LHCN-M2 (cell line): ENCODE measurements around the gene CSAG3. TPM values are rescaled to one million over a fixed set of nuclear protein-coding genes. Genes with fewer than 3 reads are reported as not detected.
"Not testable (repeated sequence)": the region's sequence is repeated elsewhere in the genome, so short reads cannot be mapped to it uniquely, and the experiment has no call there.

Experiments used
- DNase-seq: peaks from one replicate; pipeline ENCODE4 v3.0.0-alpha.2; 2012; ENCODE audit warnings: low read depth
- polyA plus RNA-seq: library from polyadenylated mRNA; unstranded; fragments of >200 nt; gene quantifications from one replicate; pipeline ENCODE4 v1.2.1, GENCODE V29; 2012; ENCODE audit warnings: missing spikeins
- total RNA-seq: library from RNA; depleted of rRNA; stranded (reverse); fragments of >200 nt; gene quantifications from 2 replicates; pipeline ENCODE4 v1.2.3, GENCODE V29; 2014; rRNA removed

The CSAG3 gene
- not detected in 2 replicates for total RNA-seq
- polyA plus RNA-seq: not detected

- not testable (repeated sequence) for DNase-seq
Measured at GRCh38 chrX:152758918-152759317, at the start of gene CSAG3. CSAG3 (plus strand) TSS chrX:152759218.

DNA sequence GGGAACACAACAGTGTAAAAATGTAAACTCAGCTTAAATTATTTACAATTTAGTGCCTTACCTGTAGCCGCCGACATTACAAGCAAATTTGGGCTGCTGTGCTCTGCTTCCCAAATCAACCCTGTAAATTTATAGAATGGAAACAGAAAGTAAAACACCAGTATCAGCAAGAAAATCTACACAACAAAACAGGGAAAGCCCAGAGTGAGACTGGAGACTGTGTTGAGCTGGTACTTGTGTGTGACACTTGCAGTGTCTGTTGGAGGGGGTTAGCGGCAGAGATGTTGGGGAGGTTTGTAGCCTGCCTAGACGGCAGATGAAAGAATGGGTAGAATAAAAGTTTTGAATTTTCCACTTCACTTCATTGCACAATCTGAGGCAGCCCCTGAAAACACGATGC lies 45.8 kb upstream of the CSAG3 start:
- not testable (repeated sequence) for DNase-seq

GRCh38 chrX:152713815-152714787 lies 44.9 kb upstream of the CSAG3 start, which contains the start of gene MAGEA2B:
MAGEA2B (plus strand) TSS chrX:152714628; CDS start chrX:152717107, 2,479 bp downstream.
- DNase-seq: not testable (repeated sequence)

DNA sequence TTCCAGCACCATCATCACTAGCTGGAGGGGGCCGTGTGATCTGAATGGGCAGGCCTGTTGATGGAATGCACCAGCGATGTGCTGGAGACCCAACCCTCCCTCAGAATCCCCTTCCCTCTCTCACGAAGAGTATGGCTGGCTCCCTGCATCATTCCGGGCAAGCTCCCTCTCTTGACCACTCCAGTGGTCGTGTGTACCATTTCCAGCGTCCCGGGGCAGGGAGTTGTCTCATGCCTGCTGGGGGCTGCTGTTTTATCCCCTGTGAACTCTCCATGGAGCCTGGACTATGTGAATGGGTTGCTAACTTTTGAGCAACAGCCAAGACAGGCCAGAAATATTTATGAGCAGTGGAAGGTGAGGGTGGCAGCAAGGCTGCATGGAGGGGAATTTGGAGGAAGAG lies 33.6 kb upstream of the CSAG3 start:
- no peak for DNase-seq

- no peak for DNase-seq
Measured at GRCh38 chrX:152733261-152733975, 25.6 kb upstream of the CSAG3 start, which contains the start of the genes CSAG1 and MAGEA12. CSAG1 (minus strand) TSS chrX:152733721; CDS start chrX:152732460, 1,261 bp downstream. MAGEA12 (plus strand) TSS chrX:152733757; CDS start chrX:152736162, 2,405 bp downstream.

DNA sequence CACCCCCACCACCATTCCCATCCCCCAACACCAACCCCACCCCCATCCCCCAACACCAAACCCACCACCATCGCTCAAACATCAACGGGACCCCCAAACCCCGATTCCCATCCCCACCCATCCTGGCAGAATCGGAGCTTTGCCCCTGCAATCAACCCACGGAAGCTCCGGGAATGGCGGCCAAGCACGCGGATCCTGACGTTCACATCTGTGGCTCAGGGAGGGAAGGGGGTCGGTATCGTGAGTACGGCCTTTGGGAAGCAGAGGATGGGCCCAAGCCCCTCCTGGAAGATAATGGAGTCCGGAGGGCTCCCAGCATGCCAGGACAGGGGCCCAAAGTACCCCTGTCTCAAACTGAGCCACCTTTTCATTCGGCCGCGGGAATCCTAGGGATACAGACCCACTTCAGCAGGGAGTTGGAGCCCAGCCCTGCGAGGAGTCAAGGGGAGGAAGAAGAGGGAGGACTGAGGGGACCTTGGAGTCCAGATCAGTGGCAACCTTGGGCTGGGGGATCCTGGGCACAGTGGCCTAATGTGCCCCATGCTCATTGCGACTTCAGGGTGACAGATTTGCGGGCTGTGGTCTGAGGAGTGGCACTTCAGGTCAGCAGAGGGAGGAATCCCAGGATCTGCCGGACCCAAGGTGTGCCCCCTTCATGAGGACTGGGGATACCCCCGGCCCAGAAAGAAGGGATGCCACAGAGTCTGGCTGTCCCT lies 24.7 kb upstream of the CSAG3 start:
- not testable (repeated sequence) for DNase-seq

DNA sequence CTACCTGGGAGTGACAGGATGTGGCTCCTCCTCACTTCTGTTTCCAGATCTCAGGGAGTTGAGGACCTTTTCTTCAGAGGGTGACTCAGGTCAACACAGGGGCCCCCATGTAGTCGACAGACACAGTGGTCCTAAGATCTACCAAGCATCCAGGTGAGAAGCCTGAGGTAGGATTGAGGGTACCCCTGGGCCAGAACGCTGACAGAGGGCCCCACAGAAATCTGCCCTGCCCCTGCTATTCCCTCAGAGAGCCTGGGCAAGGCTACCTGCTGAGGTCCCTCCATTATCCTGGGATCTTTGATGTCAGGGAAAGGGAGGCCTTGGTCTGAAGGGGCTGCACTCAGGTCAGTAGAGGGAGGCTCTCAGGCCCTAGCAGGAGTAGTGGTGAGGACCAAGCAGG lies 23.9 kb upstream of the CSAG3 start:
- DNase-seq: no peak

DNA sequence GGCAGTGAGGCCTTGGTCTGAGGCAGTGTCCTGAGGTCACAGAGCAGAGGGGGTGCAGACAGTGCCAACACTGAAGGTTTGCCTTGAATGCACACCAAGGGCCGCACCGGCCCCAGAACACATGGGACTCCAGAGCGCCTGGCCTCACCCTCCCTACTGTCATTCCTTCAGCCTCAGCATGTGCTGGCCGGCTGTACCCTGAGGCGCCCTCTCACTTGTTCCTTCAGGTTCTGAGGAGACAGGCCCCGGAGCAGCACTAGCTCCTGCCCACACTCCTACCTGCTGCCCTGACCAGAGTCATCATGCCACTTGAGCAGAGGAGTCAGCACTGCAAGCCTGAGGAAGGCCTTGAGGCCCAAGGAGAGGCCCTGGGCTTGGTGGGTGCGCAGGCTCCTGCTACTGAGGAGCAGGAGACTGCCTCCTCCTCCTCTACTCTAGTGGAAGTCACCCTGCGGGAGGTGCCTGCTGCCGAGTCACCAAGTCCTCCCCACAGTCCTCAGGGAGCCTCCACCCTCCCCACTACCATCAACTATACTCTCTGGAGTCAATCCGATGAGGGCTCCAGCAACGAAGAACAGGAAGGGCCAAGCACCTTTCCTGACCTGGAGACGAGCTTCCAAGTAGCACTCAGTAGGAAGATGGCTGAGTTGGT lies 23.0 kb upstream of the CSAG3 start:
- no peak for DNase-seq

- DNase-seq: not testable (repeated sequence)
Measured at GRCh38 chrX:152736528-152736927, 22.5 kb upstream of the CSAG3 start.

DNA sequence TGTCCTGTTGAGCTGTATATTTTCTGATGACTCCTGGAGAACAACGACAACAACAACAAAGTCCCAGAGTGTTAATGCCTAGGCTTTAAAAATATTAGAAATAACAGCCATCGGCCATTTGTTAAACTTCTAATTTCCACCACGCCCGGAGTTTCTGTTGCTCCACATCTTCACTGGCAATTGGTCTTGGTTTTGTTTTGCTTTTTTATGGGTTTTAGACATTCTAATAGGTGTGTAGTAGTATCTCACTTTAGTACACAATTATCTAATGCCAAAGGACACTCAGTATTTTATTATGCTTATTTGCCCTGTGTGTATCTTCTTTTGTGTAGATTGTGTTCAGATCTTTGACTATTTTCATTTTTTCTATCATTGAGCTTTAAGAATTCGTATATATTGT lies 20.5 kb upstream of the CSAG3 start:
- DNase-seq: no peak

DNA sequence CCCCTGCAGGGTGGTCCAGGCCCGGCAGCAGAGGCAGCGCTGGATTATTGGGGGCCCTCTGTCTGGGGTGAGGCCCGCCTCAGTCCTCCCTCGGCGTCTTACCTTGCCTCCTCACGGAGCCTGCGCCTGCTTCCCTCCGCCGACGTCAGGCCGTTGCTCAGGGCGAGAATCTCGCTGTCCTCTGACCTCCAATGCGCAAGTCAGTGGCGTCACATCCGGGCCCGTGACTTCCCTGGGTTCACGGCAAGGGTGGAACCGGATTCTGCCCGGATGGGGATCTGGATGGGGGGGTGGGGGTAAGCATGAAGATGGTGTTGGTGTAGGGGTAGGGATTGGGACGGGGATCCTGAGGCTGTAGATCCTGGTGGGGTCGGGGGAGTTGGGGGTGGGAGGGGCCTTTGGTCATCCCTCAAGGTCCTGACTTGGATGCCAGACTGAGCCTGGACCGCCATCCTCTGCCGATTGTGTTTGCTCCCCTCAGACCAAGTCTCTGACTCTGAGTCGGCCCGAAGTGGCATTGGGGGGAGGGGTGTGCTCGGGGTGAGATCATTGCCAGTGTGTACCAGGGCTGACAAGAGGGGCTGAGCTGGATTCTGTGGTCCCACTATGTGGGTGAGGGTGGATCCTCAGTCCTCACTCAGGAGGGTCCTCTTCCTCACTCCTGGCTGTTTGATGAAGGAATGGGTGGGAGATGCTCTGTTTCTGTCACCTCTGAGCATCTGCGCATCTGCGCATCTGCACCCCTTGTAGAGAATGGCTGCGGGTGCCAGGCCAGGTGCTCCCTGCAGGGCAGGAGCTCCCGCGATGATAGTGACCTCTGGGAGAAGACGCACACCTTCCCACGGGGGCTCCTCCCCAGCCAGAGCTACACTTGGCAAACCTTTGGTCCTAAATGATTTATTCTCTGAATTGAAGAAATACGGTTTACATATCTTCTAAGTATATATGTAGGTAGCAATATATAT lies 5.0 kb upstream of the CSAG3 start, which contains the start of gene MAGEA2:
MAGEA2 (minus strand) TSS at position 157 of the 965 bp plus-strand sequence. CDS start 2,479 bp downstream, outside the sequence.
- DNase-seq: not testable (repeated sequence)

GRCh38 chrX:152754871-152755270 lies 4.1 kb upstream of the CSAG3 start:
- not testable (repeated sequence) for DNase-seq

DNA sequence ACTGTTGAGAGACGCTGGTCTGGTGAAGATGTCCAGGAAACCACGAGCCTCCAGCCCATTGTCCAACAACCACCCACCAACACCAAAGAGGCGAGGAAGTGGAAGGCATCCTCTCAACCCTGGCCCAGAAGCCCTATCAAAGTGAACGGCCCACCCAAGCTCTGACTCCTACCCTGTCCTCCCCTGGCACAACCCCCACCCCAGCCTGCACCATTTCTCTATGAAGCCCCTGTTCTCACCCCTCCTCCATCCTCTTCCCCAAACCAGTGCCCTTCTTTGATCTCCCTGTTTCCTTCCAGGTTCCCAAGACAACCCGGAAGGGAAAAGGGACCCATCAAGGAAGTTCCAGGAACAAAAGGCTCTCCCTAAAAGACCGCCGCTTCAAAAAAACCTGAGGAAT lies 526 bp downstream of the CSAG3 start:
- not testable (repeated sequence) for DNase-seq

- DNase-seq: not testable (repeated sequence)
Measured at GRCh38 chrX:152761582-152761981, 2.6 kb downstream of the CSAG3 start.

DNA sequence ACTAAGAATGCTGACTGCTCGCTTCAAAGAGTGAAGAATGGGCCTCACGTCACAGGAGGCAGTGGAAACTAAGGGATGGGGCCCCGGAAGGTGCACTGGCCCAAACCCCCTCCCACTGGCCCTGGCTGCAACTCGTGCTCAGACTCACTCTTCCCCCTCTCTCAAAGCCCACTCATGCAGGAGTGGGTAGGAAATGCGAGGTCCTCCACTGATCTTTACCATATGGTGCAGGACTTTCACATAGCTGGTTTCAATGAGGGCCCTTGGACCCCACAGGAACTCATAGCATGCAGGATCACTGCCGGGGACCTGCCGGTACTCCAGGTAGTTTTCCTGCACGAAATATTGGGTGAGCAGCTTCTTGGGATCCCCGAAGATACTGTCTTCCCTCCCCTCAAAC lies 7.5 kb downstream of the CSAG3 start:
- DNase-seq: not testable (repeated sequence)

DNA sequence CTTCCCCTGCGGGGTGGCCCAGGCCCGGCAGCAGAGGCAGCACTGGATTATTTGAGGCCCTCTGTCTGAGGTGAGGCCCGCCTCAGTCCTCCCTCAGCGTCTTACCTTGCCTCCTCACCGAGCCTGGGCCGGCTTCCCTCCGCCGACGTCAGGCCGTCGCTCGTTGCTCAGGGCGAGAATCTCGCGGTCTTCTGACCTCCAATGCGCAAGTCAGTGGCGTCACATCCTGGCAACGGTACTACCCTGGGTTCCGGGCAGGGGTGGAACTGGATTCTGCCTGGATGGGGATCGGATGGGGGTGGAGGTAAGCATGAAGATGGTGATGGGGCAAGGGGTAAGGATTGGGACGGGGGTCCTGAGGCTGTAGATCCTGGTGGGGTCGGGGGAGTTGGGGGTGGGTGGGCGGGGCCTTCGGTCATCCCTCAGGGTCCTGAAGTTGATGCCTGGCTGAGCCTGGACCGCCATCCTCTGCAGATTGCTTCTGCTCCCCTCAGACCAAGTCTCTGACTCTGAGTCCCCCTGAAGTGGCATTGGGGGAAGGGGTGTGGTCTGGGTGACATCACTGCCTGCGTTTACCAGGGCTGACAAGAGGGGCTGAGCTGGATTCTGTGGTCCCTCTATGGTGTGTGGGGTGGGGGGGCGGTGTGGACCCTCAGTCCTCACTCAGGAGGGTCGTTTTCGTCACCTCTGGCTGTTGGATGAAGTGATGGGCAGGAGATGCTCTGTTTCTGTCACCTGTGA lies 10.7 kb downstream of the CSAG3 start, which contains the start of gene MAGEA6:
MAGEA6 (minus strand) TSS at position 141 of the 741 bp plus-strand sequence. CDS start 2,039 bp downstream, outside the sequence.
- not testable (repeated sequence) for DNase-seq

DNA sequence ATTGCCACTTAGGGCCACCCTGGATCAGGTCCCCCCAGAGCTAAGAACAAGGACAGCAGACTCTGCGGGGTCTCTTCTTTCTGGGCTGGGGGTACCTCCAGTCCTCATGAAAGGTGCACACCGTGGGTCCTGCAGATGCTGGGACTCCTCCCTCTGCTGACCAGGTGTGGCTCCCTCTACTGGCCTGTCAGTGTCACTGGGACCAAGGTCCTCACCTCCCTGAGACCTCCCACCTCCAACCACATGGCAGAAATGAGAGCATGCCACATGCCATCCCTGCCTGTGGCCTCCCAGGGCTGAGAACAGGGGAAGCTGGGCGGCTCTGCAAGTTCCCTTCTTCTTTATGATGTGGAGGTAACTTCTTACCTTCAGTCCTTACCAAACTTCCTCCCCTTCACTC lies 28.0 kb downstream of the CSAG3 start:
- not testable (repeated sequence) for DNase-seq

- DNase-seq: no peak
Measured at GRCh38 chrX:152798945-152799344, 39.9 kb downstream of the CSAG3 start.

DNA sequence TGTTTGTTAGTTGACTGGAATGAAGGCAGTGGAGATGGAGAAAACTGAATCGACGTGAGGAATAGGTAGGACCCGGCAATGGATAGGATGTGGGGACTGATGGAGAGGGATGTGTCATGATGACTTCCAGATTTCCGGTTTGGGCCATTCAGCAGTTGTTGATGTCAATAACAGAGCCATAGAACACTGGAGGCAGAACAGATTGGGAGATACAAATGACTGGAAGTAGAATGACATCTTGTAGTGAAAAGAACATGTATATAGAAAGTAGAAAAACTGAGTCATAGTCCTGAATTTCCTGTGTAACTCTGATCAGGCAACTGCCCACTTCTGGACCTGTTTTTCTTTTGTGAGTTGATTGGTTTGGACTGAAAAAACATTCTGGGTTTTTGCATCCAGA lies 47.0 kb downstream of the CSAG3 start:
- DNase-seq: peak; percentile 64
